Transverse colon (tissue), 4 donors: ENCODE results near the gene FOXJ3. TPM values are rescaled to one million over a fixed set of nuclear protein-coding genes. Genes with fewer than 3 reads are reported as not detected.

Experiments
- DNase-seq: peaks from one replicate; pipeline ENCODE4 v3.0.0-alpha.2; 2019
- H3K27ac ChIP-seq, 4 donors: fragments of 200-600 bp; sonication (generic); 2 replicates each; pipeline ENCODE4 v1.5.1; 2016 to 2018; ENCODE audit warnings: inconsistent platforms in 4 of 4
- H3K27me3 ChIP-seq: fragments of 200-600 bp; sonication (generic); 2 replicates; pipeline ENCODE4 v1.5.1; 2017; ENCODE audit warnings: inconsistent platforms
- H3K36me3 ChIP-seq, 4 donors: fragments of 200-600 bp; sonication (generic); 2 replicates each; pipeline ENCODE4 v1.5.1; 2017 to 2019; ENCODE audit warnings: inconsistent platforms in 4 of 4
- H3K4me1 ChIP-seq, 4 donors: fragments of 200-600 bp; sonication (generic); 2 replicates each; pipeline ENCODE4 v1.5.1; 2017 to 2020; ENCODE audit warnings: inconsistent platforms in 4 of 4
- H3K4me3 ChIP-seq, 4 donors: fragments of 200-600 bp; sonication (generic); 1 replicate in 1 of 4; 2 replicates in 3 of 4; pipeline versions ENCODE4 v1.5.1 to v1.6.1; 2017 to 2019; ENCODE audit warnings: inconsistent platforms in 4 of 4
- H3K9me3 ChIP-seq, 2 donors: fragments of 200-600 bp; sonication (generic); 2 replicates each; pipeline ENCODE4 v1.5.1; 2017 to 2019; ENCODE audit warnings: inconsistent platforms in 2 of 2
- CTCF ChIP-seq, 5 experiments: fragments of 200-600 bp in 3 of 5; fragments of 450-650 bp in 2 of 5; sonication (generic) in 3 of 5; IDR thresholded peaks; 1 replicate in 2 of 5; 2 replicates in 3 of 5; pipeline ENCODE4 v1.5.1; 2016 to 2017; ENCODE audit warnings: antibody characterized with exemption in 5 of 5, inconsistent platforms in 3 of 5, mild to moderate bottlenecking in 2 of 5, moderate library complexity in 1 of 5
- EP300 ChIP-seq: sonication (generic); formaldehyde crosslinking; IDR thresholded peaks from one replicate; pipeline ENCODE4 v1.6.1; 2017; ENCODE audit warnings: antibody characterized with exemption, low read depth
- POLR2A ChIP-seq: fragments of 450-650 bp; IDR thresholded peaks from one replicate; pipeline ENCODE4 v1.6.1; 2016; ENCODE audit warnings: antibody characterized with exemption, mild to moderate bottlenecking, moderate library complexity
- POLR2AphosphoS5 ChIP-seq, 3 donors: sonication (generic); formaldehyde crosslinking; IDR thresholded peaks; one replicate each; pipeline ENCODE4 v1.6.1; 2016; ENCODE audit warnings: antibody characterized with exemption in 3 of 3
- WGBS, 2 donors: methylation state at CpG; one replicate each; pipeline ENCODE4 v1.1.5; 2018; ENCODE audit warnings: low coverage in 1 of 2; 5-methylcytosine and 5-hydroxymethylcytosine counted together
- in situ Hi-C, 4 donors: fragments of 200-750 bp; cut with MboI; loops; one replicate each; pipeline versions ENCODE4 v1.15.0 to v1.15.1; 2017; ENCODE audit warnings: low sequenced_read_pairs in 3 of 4, low pct_ligation_motif_present in 1 of 4, low pct_unique_long_range_greater_than_20kb in 1 of 4
- intact Hi-C: fragments of 100-400 bp; cut with DNase I; formaldehyde crosslinking; loops from one replicate; pipeline ENCODE4 v1.15.1; 2023; ENCODE audit warnings: low total_unique reads
- total RNA-seq, 4 donors: library from RNA; depleted of rRNA; stranded (reverse); fragments of >200 nt; gene quantifications; one replicate each; pipeline ENCODE4 v1.1.0, GENCODE V29; 2016

FOXJ3 gene
- total RNA-seq, 4 donors from 2014 or later: 18.5 to 62.1 (median 38.6) TPM

DNA sequence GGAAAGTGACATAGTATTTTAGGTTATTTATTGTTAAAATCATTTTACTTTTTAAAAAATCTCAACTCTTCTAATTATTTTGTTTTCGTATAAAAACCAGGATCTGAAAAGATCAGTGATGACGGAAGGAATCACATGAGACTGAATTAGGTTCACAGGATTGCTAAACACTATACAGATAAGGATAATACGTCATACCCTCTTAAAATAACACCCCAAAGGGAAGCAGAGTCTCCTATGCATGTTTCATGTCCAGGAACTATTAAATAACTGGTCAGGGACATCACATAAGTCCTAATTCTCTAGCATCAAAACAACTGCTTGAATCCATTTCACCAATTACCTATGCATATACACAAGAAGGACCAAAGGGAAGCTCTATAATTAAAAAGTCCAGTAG lies 84.9 kb downstream of the FOXJ3 start:
- in situ Hi-C loops: no loop called here

GRCh38 chr1:42240966-42241755 lies 93.9 kb downstream of the FOXJ3 start:
- no peaks in the 10 kb centered on the region for H3K27me3 ChIP-seq
- no peak overlapping the region for H3K4me3 ChIP-seq
- in situ Hi-C loops: no loop called here
- WGBS, 2 donors: 94% methylated on average over 5 of the region's 5 CpGs; no CpG with 5 or more reads in 1 of the 2 donors
- peaks cover 0 to 7% (median 0%) of the 10 kb centered on the region in 4 donors for H3K36me3 ChIP-seq
- no peak for TF ChIP-seq EP300
- TF ChIP-seq CTCF (IDR thresholded peaks at IDR 0.05): no peak
- TF ChIP-seq POLR2AphosphoS5 (IDR thresholded peaks at IDR 0.05): no peak
- TF ChIP-seq POLR2A: no peak
- no peak overlapping the region for H3K27ac ChIP-seq
- intact Hi-C loops: no loop called here
- peaks cover 0 to 5% of the 10 kb centered on the region in 2 donors for H3K9me3 ChIP-seq
- H3K4me1 ChIP-seq: peaks cover 0 to 3% (median 0%) of the 10 kb centered on the region in 4 donors
- no peak for DNase-seq

More for the DNA sequence above, 84.9 kb downstream of the FOXJ3 start:
- H3K27me3 ChIP-seq: no peaks in the 10 kb centered on the region
- 64 to 83% methylated on average over 3 of the region's 3 CpGs for WGBS, 2 donors
- no peaks in the 10 kb centered on the region for H3K9me3 ChIP-seq
- no peak for TF ChIP-seq EP300
- TF ChIP-seq POLR2AphosphoS5 (IDR thresholded peaks at IDR 0.05): no peak
- no peak for TF ChIP-seq POLR2A
- no peak for TF ChIP-seq CTCF (IDR thresholded peaks at IDR 0.05)
- no peak overlapping the region for H3K4me3 ChIP-seq
- intact Hi-C loops: no loop called here
- DNase-seq: no peak
- no peaks in the 10 kb centered on the region for H3K36me3 ChIP-seq
- H3K4me1 ChIP-seq: no peaks in the 10 kb centered on the region
- no peak overlapping the region for H3K27ac ChIP-seq

DNA sequence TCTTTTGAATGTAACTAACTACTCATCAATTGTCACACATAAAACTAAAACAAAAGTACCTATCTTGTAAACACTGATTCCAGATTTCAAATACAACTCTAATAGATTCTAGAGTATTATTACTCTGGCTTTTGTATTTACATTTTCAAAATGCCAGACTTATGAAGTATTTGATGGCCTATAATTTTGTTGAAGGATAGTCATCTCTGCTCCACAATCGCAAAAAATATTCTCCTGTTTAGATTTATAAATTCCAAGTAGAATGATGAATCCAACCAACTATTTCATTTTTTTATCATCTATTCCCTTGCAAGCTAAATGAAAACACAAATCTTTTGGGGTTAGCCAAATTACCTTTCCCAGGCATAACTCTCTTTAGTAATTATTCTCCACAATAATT lies 95.5 kb downstream of the FOXJ3 start:
- 91 to 94% methylated on average over 1 of the region's 1 CpG for WGBS, 2 donors
- in situ Hi-C loops: no loop called here

More for the DNA sequence above, 95.5 kb downstream of the FOXJ3 start:
- H3K27me3 ChIP-seq: no peaks in the 10 kb centered on the region
- no peak for DNase-seq
- peaks cover 0 to 5% of the 10 kb centered on the region in 2 donors for H3K9me3 ChIP-seq
- intact Hi-C loops: no loop called here
- no peak overlapping the region for H3K27ac ChIP-seq
- TF ChIP-seq POLR2AphosphoS5 (IDR thresholded peaks at IDR 0.05) (no peak), CTCF (IDR thresholded peaks at IDR 0.05) (no peak), EP300 (no peak), POLR2A (no peak)
- H3K36me3 ChIP-seq: peaks cover 0 to 7% (median 0%) of the 10 kb centered on the region in 4 donors
- peaks cover 0 to 3% (median 0%) of the 10 kb centered on the region in 4 donors for H3K4me1 ChIP-seq
- H3K4me3 ChIP-seq: no peak overlapping the region
